SK-N-SH (cell line): ENCODE results near the gene ZNF462. TPM values are rescaled to one million over a fixed set of nuclear protein-coding genes. Genes with fewer than 3 reads are reported as not detected.

Experiments
- CTCF ChIA-PET: fragments of 300-600, 350-600 bp; formaldehyde crosslinking; extraction: SDS; loops from one replicate; lab custom pipeline; 2021; lab: Yijun Ruan, JAX
- POLR2A ChIA-PET: fragments of 350-600 bp; sonication (Branson Sonifier 250); formaldehyde crosslinking; extraction: SDS; loops from one replicate; lab custom pipeline; 2020; ENCODE audit warnings: antibody characterized with exemption, inconsistent platforms; lab: Yijun Ruan, JAX
- DNase-seq: peaks from one replicate; pipeline ENCODE4 v3.0.0; 2012
- H2AFZ ChIP-seq: fragments of 200-600 bp; sonication (generic); 2 replicates; pipeline ENCODE4 v1.8.1; 2016; ENCODE audit warnings: antibody characterized with exemption, mild to moderate bottlenecking, low read depth
- H3F3A ChIP-seq: fragments of 200-600 bp; sonication (generic); replicated peaks from 2 replicates; pipeline ENCODE3; 2016; ENCODE audit warnings: antibody characterized with exemption, mild to moderate bottlenecking; ENCODE audit not compliant: insufficient read depth
- H3K27ac ChIP-seq, 2 experiments: fragments of 200-500 bp in 1 of 2; fragments of 200-600 bp in 1 of 2; sonication (Bioruptor generic) in 1 of 2; sonication (generic), shearing (Covaris generic) in 1 of 2; 2 replicates each; pipeline versions ENCODE4 v1.5.1 to v1.6.1; 2014 to 2016; ENCODE audit warnings: low read depth in 2 of 2, inconsistent platforms in 1 of 2, low read length in 1 of 2, mild to moderate bottlenecking in 1 of 2, mixed read lengths in 1 of 2
- H3K27me3 ChIP-seq: fragments of 200-600 bp; sonication (generic), shearing (Covaris generic); 2 replicates; pipeline ENCODE4 v1.6.1; 2016; ENCODE audit warnings: mixed run types; ENCODE audit not compliant: insufficient read depth
- H3K36me3 ChIP-seq, 2 experiments: fragments of 200-500 bp in 1 of 2; fragments of 200-600 bp in 1 of 2; sonication (Bioruptor generic) in 1 of 2; sonication (generic) in 1 of 2; replicated peaks in 1 of 2; 2 replicates each; pipeline versions ENCODE3 to v1.5.1; 2014 to 2016; ENCODE audit warnings: low read length in 1 of 2, mild to moderate bottlenecking in 1 of 2; ENCODE audit not compliant: insufficient read depth in 2 of 2, control insufficient read depth in 1 of 2
- H3K4me1 ChIP-seq, 2 experiments: fragments of 200-500 bp in 1 of 2; fragments of 200-600 bp in 1 of 2; sonication (Bioruptor generic) in 1 of 2; sonication (generic), shearing (Covaris generic) in 1 of 2; 2 replicates each; pipeline versions ENCODE4 v1.5.1 to v1.6.1; 2014 to 2016; ENCODE audit warnings: low read depth in 1 of 2, low read length in 1 of 2, mixed run types in 1 of 2; ENCODE audit not compliant: insufficient read depth in 2 of 2, control insufficient read depth in 1 of 2
- H3K4me2 ChIP-seq: fragments of 200-600 bp; sonication (generic), shearing (Covaris generic); 2 replicates; pipeline ENCODE4 v1.6.1; 2017; ENCODE audit warnings: mixed run types
- H3K4me3 ChIP-seq, 2 experiments: fragments of 200-500 bp in 1 of 2; fragments of 200-600 bp in 1 of 2; sonication (Bioruptor generic) in 1 of 2; sonication (generic), shearing (Covaris generic) in 1 of 2; 2 replicates each; pipeline versions ENCODE4 v1.5.1 to v1.8.1; 2014 to 2016; ENCODE audit warnings: low read depth in 2 of 2, inconsistent platforms in 1 of 2, low read length in 1 of 2, mild to moderate bottlenecking in 1 of 2, mixed read lengths in 1 of 2, moderate library complexity in 1 of 2
- H3K79me2 ChIP-seq: fragments of 200-600 bp; sonication (generic); 2 replicates; pipeline ENCODE4 v1.8.1; 2017; ENCODE audit warnings: mild to moderate bottlenecking; ENCODE audit not compliant: insufficient read depth
- H3K9ac ChIP-seq: fragments of 200-600 bp; sonication (generic); 2 replicates; pipeline ENCODE4 v1.6.1; 2017; ENCODE audit warnings: mixed run types
- H3K9me2 ChIP-seq: fragments of 200-600 bp; sonication (generic); 2 replicates; pipeline ENCODE4 v1.6.1; 2017; ENCODE audit warnings: mixed run types
- H3K9me3 ChIP-seq: fragments of 200-600 bp; sonication (generic); 2 replicates; pipeline ENCODE4 v1.6.1; 2017; ENCODE audit warnings: mixed run types, mild to moderate bottlenecking, moderate library complexity
- H4K20me1 ChIP-seq: fragments of 200-600 bp; sonication (generic); 2 replicates; pipeline ENCODE4 v1.6.1; 2017; ENCODE audit warnings: mild to moderate bottlenecking, mixed run types; ENCODE audit not compliant: insufficient read depth
- EZH2phosphoT487 ChIP-seq: fragments of 200-600 bp; sonication (generic); IDR thresholded peaks from 2 replicates; pipeline ENCODE4 v1.6.1; 2017; ENCODE audit warnings: low read depth, mixed run types, mild to moderate bottlenecking, antibody characterized with exemption, moderate library complexity, borderline replicate concordance
- FOXJ3 ChIP-seq: sonication (generic); formaldehyde crosslinking; IDR thresholded peaks from 2 replicates; pipeline ENCODE4 v1.5.1; 2020; ENCODE audit warnings: mild to moderate bottlenecking, missing genetic modification reagents
- FOXM1 ChIP-seq: IDR thresholded peaks from 2 replicates; pipeline ENCODE4 v1.4.0; 2012; ENCODE audit warnings: low read depth, mild to moderate bottlenecking
- GABPA ChIP-seq: IDR thresholded peaks from 2 replicates; pipeline ENCODE4 v1.4.0; 2012; ENCODE audit warnings: low read depth, mild to moderate bottlenecking
- JUND ChIP-seq: IDR thresholded peaks from 2 replicates; pipeline ENCODE4 v1.4.0; 2012
- MAX ChIP-seq: IDR thresholded peaks from 2 replicates; pipeline ENCODE4 v1.4.0; 2012; ENCODE audit warnings: low read depth
- MEF2A ChIP-seq: IDR thresholded peaks from 2 replicates; pipeline ENCODE4 v1.4.0; 2012; ENCODE audit warnings: low read depth, borderline replicate concordance
- NFIC ChIP-seq: IDR thresholded peaks from 2 replicates; pipeline ENCODE4 v1.4.0; 2012; ENCODE audit warnings: borderline replicate concordance
- NRF1 ChIP-seq: IDR thresholded peaks from 2 replicates; pipeline ENCODE4 v1.6.1; 2012; ENCODE audit warnings: low read depth, mild to moderate bottlenecking, low read length
- REST ChIP-seq: IDR thresholded peaks from 2 replicates; pipeline ENCODE4 v1.6.1; 2012; ENCODE audit warnings: mild to moderate bottlenecking, low read depth, low read length, moderate library complexity
- RFX5 ChIP-seq: IDR thresholded peaks from 2 replicates; pipeline ENCODE4 v1.6.1; 2012; ENCODE audit warnings: mild to moderate bottlenecking, improper control_type of control experiment, low read length
- SIN3A ChIP-seq: IDR thresholded peaks from 2 replicates; pipeline ENCODE4 v1.6.1; 2012; ENCODE audit warnings: low read depth, mild to moderate bottlenecking, low read length, moderate library complexity, borderline replicate concordance
- TAF1 ChIP-seq: IDR thresholded peaks from 2 replicates; pipeline ENCODE4 v1.6.1; 2012; ENCODE audit warnings: low read depth, mild to moderate bottlenecking, low read length, moderate library complexity, borderline replicate concordance
- TEAD4 ChIP-seq: IDR thresholded peaks from 2 replicates; pipeline ENCODE4 v1.4.0; 2012; ENCODE audit warnings: mild to moderate bottlenecking, borderline replicate concordance; ENCODE audit not compliant: insufficient read depth
- USF2 ChIP-seq: fragments of 150-350 bp; IDR thresholded peaks from 2 replicates; pipeline ENCODE4 v1.6.1; 2017; ENCODE audit warnings: antibody characterized with exemption, low read length, low read depth, borderline replicate concordance
- YY1 ChIP-seq: IDR thresholded peaks from 2 replicates; pipeline ENCODE4 v1.4.0; 2012; ENCODE audit warnings: low read depth, mild to moderate bottlenecking
- WGBS: methylation state at CpG from one replicate; pipeline ENCODE4 v1.1.6; 2017; ENCODE audit warnings: low lambda C conversion rate; 5-methylcytosine and 5-hydroxymethylcytosine counted together
- polyA plus RNA-seq, 3 experiments: library from polyadenylated mRNA; depleted of rRNA; stranded (reverse); fragments of >200 nt; gene quantifications; 2 replicates each; pipeline ENCODE4 v1.2.3, GENCODE V29; 2012
- TF ChIP-seq, protein P1 (sequence below): fragments of 200-600 bp; sonication (generic); IDR thresholded peaks from 2 replicates; pipeline ENCODE4 v1.6.1; 2017; ENCODE audit warnings: antibody characterized with exemption, mild to moderate bottlenecking, moderate library complexity

ZNF462 gene
- polyA plus RNA-seq, 1 of the 3 experiments (the other 2 are of a cell fraction), result 5.2 TPM

DNA sequence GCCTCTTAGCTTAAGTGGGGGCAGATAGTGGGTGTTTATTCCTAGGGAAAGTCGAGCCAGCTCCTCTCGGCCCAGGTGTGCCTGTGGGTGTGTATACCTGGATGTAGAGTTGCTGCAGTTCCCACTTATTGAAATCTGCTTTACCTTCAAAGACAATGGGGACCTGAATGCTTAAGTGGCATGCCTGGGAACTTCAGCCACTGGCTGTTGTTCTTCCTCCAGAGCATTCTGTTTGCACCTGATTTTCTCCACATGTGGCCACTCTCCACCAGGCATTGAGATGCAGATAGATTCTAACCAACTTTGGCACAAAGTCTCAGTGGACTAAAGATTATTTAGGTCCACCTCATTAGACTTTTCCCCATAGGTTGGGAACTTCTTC, 186.8 kb downstream of the ZNF462 start:
- no peaks in the 10 kb centered on the region for H3K4me1 ChIP-seq
- H2AFZ ChIP-seq, result no peak overlapping the region
- ChIA-PET POLR2A (no interaction called here), CTCF (no interaction called here)
- H3K79me2 ChIP-seq, result no peaks in the 10 kb centered on the region
- no peak for DNase-seq
- H3K36me3 ChIP-seq, result no peaks in the 10 kb centered on the region
- WGBS, result 17% methylated on average over 2 of the region's 2 CpGs
- TF ChIP-seq EZH2phosphoT487 (no peak), SIN3A (no peak), FOXJ3 (CRISPR knock-in tag) (no peak), GABPA (no peak), USF2 (no peak), JUND (no peak), NFIC (no peak), NRF1 (no peak), MEF2A (no peak), RFX5 (no peak), FOXM1 (no peak), TEAD4 (no peak), REST (no peak), YY1 (no peak), TAF1 (no peak), MAX (no peak)
- TF ChIP-seq, protein P1, sequence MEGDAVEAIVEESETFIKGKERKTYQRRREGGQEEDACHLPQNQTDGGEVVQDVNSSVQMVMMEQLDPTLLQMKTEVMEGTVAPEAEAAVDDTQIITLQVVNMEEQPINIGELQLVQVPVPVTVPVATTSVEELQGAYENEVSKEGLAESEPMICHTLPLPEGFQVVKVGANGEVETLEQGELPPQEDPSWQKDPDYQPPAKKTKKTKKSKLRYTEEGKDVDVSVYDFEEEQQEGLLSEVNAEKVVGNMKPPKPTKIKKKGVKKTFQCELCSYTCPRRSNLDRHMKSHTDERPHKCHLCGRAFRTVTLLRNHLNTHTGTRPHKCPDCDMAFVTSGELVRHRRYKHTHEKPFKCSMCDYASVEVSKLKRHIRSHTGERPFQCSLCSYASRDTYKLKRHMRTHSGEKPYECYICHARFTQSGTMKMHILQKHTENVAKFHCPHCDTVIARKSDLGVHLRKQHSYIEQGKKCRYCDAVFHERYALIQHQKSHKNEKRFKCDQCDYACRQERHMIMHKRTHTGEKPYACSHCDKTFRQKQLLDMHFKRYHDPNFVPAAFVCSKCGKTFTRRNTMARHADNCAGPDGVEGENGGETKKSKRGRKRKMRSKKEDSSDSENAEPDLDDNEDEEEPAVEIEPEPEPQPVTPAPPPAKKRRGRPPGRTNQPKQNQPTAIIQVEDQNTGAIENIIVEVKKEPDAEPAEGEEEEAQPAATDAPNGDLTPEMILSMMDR, result no peak
- H3K9me2 ChIP-seq, result no peaks in the 10 kb centered on the region
- no peak overlapping the region for H3K27ac ChIP-seq
- no peak overlapping the region for H3K4me3 ChIP-seq
- no peaks in the 10 kb centered on the region for H4K20me1 ChIP-seq
- no peak overlapping the region for H3K9ac ChIP-seq
- H3K27me3 ChIP-seq, result no peaks in the 10 kb centered on the region
- no peaks in the 10 kb centered on the region for H3K9me3 ChIP-seq
- no peak overlapping the region for H3K4me2 ChIP-seq
- no peaks in the 10 kb centered on the region for H3F3A ChIP-seq
